HepG2 (cell line): Measurements from ENCODE around the gene GYPC.

Source experiments
- CHCHD3 ChIP-seq: sonication (generic); formaldehyde crosslinking; IDR thresholded peaks from 2 replicates; pipeline ENCODE4 v1.8.0; 2022; ENCODE audit warnings: mild to moderate bottlenecking, missing genetic modification reagents, moderate library complexity
- CTCF ChIP-seq: sonication (generic); formaldehyde crosslinking; IDR thresholded peaks from 2 replicates; pipeline ENCODE4 v1.5.0; 2020; ENCODE audit warnings: mild to moderate bottlenecking, missing genetic modification reagents, moderate library complexity
- EZH2 ChIP-seq: conservative IDR thresholded peaks from 2 replicates; pipeline ENCODE4 v1.6.1; 2012; ENCODE audit warnings: mild to moderate bottlenecking, low read depth, low read length, moderate library complexity
- GABPA ChIP-seq, 2 experiments: IDR thresholded peaks; 2 replicates each; pipeline ENCODE4 v1.6.1; 2011 to 2016; ENCODE audit warnings: low read depth in 2 of 2, low read length in 1 of 2, missing biosample characterization in 1 of 2, missing genetic modification characterization in 1 of 2
- POLR2A ChIP-seq, 2 experiments: IDR thresholded peaks; 2 replicates each; pipeline ENCODE4 v1.6.1; 2011; ENCODE audit warnings: low read depth in 2 of 2, low read length in 2 of 2, mild to moderate bottlenecking in 1 of 2, moderate library complexity in 1 of 2; ENCODE audit not compliant: insufficient read depth in 1 of 2
- USF2 ChIP-seq, 2 experiments: sonication (generic) in 1 of 2; formaldehyde crosslinking in 1 of 2; IDR thresholded peaks; 2 replicates each; pipeline versions ENCODE4 v1.5.1 to v1.6.1; 2011 to 2020; ENCODE audit warnings: borderline replicate concordance in 1 of 2, low read depth in 1 of 2, low read length in 1 of 2, mild to moderate bottlenecking in 1 of 2, missing genetic modification reagents in 1 of 2, moderate library complexity in 1 of 2
- ZNF230 ChIP-seq: sonication (generic); formaldehyde crosslinking; IDR thresholded peaks from 2 replicates; pipeline ENCODE4 v1.4.0; 2020; ENCODE audit warnings: mild to moderate bottlenecking, missing genetic modification reagents
- ZNF282 ChIP-seq: fragments of 450-650 bp; IDR thresholded peaks from 2 replicates; pipeline ENCODE4 v1.6.1; 2018; ENCODE audit not compliant: partially characterized antibody
- ZNF710 ChIP-seq: sonication (generic); formaldehyde crosslinking; IDR thresholded peaks from 2 replicates; pipeline ENCODE4 v1.5.0; 2020; ENCODE audit warnings: mild to moderate bottlenecking, missing genetic modification reagents, borderline replicate concordance
- ZNF740 ChIP-seq: sonication (generic); formaldehyde crosslinking; IDR thresholded peaks from 2 replicates; pipeline ENCODE4 v1.4.0; 2020; ENCODE audit warnings: missing genetic modification reagents

GRCh38 chr2:126700677-126701076 lies 44.7 kb downstream of the GYPC start:
- TF ChIP-seq CTCF (no peak), USF2 (IDR thresholded peaks at IDR 0.05; ENCODE audit: low read depth, low read length) (no peak), USF2 (CRISPR knock-in tag; IDR thresholded peaks at IDR 0.05; ENCODE audit: borderline replicate concordance) (no peak), POLR2A (IDR thresholded peaks at IDR 0.05; ENCODE audit: insufficient read depth in 1 of 2, low read depth in 2 of 2, low read length in 2 of 2) (no peak), EZH2 (no peak), ZNF282 (no peak), ZNF740 (no peak), ZNF710 (no peak), ZNF230 (CRISPR knock-in tag) (no peak), CHCHD3 (CRISPR knock-in tag) (no peak), GABPA (IDR thresholded peaks at IDR 0.05; ENCODE audit: low read depth, low read length) (no peak), GABPA (CRISPR knock-in tag; IDR thresholded peaks at IDR 0.05; ENCODE audit: low read depth) (no peak)
